NK-92 treated with Interleukin-12 subunit alpha and Interleukin-12 subunit beta, amount 100 ng/mL, for 24 hours (cell line): ENCODE measurements around the gene OR2B2.
A peak's percentile ranks its signal among the peaks of the same experiment; 100 is the strongest.
"Not testable (repeated sequence)": the region's sequence is repeated elsewhere in the genome, so short reads cannot be mapped to it uniquely, and the experiment has no call there.

Source experiments
- DNase-seq: peaks from one replicate; lab custom pipeline; 2025; lab: John Stamatoyannopoulos, UW

OR2B2 gene

DNA sequence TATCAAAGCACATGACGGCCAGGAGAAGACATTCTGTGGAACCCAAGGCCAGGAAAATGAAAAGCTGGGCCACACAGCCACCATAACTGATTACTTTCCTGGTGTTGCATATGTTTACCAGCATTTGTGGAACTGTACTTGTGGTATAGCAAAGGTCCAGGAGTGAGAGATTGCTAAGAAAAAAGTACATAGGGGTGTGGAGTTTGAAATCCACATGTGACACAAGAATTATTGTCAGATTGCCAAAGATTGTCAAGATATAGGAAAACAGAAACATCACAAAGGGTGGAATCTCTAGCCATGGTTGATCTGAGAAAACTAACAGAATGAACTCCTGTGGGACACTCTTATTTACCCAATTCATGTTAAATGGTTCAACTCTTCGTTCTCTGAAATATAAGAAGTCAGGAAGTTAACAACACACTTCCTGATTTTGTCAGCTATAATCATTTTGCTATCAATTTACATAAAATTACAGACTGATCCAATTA lies at the start of gene OR2B2:
Gene OR2B2 (minus strand): TSS at position 441 of the 491 bp plus-strand sequence. CDS start 77 bp downstream, at position 364.
- no peak for DNase-seq

DNA sequence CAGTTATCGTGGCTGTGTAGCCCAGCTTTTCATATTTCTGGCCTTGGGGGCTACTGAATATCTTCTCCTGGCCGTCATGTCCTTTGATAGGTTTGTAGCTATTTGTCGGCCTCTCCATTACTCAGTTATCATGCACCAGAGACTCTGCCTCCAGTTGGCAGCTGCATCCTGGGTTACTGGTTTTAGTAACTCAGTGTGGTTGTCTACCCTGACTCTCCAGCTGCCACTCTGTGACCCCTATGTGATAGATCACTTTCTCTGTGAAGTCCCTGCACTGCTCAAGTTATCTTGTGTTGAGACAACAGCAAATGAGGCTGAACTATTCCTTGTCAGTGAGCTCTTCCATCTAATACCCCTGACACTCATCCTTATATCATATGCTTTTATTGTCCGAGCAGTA lies 45.3 kb upstream of the OR2B2 start:
- no peak for DNase-seq

DNA sequence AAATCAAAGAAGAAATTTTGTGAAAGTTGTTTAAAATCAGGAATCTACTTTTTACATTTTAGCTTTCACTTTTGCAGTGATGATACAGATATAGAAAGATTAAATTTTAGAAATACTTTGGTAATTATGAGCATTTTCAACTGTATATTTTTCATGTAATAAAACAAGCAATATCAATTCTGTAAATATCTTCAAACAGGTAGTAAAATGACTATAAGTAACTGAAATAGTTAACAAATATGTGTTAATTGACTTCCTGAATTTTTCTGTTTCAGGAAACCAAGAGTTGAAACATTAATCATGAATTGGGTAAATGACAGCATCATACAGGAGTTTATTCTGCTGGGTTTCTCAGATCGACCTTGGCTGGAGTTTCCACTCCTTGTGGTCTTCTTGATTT lies 44.7 kb upstream of the OR2B2 start, which contains the start of gene OR2B6:
Gene OR2B6 (plus strand): TSS at position 301 of the 400 bp plus-strand sequence. CDS start 0 bp downstream, at position 301.
- no peak for DNase-seq

DNA sequence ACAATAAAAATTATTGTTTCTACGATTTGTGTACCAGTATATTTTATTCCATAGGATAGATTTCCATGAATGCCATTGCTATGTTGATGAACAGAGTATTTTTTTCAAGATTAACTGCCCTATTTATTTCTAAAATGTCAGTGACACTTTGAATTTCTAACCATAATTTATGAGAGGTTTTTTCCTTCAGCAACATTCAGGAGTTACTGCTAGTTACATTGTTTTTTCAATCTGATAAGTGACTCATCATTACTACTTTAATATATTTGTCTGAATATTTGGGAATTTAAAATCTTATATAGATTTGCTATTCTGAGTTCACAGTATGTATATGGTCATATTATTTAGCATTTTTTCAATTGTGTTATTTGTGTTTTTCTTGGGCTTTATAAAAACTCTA lies 38.8 kb upstream of the OR2B2 start:
- DNase-seq = no peak

DNA sequence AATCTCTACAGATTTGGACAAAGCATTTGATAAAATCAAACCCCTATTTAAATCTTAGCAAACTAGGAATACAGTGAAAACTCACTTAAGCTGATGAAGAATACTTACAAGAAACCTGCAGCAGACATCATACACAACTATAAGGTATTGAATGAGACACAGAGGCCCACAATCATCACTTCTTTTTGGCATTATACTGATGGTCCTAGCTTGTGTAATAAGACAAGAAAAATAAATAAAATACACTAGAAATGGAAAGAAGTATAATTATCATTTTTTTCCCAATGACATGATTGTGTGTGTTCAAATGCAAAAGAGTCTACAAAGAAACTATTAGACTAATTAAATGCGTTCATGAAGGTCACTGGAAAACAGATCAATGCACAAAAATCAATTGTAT lies 36.0 kb upstream of the OR2B2 start:
- DNase-seq = no peak

DNA sequence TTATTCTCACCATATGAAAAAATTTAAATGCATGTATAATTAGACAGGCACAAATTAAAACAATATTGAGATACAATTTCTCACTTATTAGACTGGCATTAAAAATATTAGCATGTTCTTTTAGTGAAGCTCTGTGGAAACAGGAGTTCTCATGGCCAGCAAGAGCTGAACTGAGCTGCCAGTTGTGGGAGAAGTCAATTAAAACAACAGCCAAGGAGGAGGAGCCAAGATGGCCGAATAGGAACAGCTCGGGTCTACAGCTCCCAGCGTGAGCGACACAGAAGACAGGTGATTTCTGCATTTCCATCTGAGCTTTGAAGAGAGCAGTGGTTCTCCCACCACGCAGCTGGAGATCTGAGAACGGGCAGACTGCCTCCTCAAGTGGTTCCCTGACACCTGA lies 30.9 kb upstream of the OR2B2 start:
- DNase-seq = not testable (repeated sequence)

DNA sequence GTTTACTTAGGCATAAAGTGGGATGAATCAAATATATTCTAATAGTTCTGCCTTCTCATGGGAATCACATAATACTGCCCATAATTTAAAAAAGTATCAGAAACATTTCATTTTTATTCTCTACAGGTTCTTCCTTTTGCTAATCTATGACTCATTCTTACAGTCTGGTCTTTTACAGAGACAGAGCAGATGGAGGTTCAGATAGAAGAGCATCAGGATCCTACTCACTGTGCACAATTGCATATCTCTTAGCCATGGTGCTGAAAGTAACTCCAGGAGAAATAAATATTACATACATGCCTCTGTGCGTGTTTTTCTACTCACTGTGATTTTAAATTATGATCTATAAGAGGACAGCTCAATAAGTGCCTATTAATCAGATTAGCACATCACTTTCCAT lies 28.6 kb upstream of the OR2B2 start:
- no peak for DNase-seq

DNA sequence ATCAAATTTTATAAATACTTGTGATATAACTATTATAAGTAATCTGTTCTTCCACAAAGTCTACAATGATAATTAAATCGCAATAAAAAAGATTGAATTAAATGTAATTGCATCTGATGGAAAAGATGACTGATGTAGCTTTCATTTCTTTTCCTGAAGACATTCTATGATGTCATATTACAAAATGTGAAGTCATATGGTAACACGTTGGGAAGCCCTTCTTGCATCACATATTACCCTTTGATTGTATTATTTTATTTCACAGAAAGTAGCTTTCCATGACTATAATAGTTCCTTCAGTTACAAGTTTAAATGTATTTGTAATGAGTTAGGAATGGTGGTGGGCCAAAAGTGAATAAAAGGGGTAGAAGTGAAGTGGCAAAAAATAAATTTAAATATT lies 19.0 kb upstream of the OR2B2 start:
- DNase-seq = no peak

DNA sequence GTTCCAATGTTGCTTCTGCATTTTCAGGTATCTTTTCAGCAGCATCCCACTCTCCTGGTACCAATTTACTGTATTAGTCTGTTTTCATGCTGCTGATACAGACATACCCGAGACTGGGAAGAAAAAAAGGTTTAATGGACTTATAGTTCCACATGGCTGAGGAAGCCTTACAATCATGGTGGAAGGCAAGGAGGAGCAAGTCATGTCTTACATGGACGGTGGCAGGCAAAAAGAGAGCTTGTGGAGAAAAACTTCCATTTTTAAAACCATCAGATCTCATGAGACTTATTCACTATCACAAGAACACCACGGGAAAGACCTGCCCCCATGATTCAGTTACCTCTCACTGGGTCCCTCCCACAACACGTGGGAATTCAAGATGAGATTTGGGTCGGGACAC lies 17.7 kb upstream of the OR2B2 start:
- not testable (repeated sequence) for DNase-seq

DNA sequence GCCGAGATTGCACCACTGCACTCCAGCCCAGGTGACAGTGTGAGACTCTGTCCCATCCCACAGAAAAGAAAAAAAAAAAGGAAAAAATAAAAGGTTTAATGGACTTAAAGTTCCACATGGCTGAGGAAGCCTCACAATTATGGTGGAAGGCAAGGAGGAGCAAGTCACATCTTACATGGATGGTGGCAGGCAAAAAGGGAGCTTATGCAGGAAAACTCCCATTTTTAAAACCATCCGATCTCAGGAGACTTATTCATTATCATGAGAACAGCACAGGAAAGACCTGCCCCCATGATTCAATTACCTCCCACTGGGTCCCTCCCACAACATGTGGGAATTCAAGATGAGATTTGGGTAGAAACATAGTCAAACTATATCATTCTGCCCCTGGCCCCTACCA lies 15.8 kb upstream of the OR2B2 start:
- not testable (repeated sequence) for DNase-seq

DNA sequence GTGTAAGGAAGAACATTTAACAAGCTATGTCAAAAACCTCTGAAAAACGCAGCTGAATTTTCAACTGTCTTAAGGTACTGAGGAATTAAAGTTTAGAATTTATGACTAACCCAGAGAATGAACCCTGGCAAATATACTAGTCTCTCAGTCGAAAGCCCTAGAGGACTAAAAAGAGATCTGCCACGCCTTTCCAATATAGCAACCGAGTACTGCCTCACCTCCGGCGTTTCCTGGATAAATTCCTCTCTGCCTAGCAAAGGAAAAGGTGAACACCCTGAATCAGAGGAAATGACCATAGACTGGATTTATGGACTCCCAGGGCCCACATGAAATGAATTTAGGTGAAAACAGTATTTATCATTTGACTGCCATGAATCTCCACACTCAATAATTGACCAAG lies 12.0 kb upstream of the OR2B2 start:
- DNase-seq = no peak

DNA sequence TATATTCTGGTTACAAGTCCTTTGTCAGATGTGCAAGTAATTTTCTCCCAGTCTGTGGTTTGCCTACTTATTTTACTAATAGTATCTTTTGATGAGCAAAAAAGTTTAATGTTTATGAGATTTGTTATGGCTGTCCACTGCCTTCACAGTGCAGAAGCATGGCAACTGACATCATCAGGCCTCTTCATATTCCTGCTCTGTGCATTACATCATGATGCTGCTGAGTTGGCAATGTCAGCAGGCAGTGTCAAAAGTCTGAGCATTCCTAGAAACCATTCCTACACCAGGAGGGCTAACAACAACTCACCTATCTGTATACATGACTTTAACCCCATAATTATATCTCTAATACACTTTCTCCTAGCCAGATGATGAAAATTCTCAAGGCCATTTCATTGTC lies 10.8 kb upstream of the OR2B2 start:
- no peak for DNase-seq

DNA sequence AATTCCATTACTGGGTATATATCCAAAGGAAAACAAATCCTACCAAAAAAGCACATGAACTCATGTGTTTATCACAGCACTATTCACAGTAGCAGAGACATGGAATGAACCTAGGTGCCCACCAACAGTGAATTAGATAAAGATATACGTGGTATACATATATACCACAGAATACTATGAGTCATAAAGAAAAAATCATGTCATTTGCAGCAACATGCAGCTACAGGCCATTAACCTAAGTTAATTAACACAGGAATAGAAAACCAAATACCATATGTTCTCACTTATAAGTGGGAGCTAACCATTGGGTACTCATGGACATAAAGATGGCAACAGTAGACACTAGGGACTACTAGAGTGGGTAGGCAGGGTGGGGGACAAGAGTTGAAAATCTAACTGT lies 4.2 kb downstream of the OR2B2 start:
- DNase-seq = no peak

DNA sequence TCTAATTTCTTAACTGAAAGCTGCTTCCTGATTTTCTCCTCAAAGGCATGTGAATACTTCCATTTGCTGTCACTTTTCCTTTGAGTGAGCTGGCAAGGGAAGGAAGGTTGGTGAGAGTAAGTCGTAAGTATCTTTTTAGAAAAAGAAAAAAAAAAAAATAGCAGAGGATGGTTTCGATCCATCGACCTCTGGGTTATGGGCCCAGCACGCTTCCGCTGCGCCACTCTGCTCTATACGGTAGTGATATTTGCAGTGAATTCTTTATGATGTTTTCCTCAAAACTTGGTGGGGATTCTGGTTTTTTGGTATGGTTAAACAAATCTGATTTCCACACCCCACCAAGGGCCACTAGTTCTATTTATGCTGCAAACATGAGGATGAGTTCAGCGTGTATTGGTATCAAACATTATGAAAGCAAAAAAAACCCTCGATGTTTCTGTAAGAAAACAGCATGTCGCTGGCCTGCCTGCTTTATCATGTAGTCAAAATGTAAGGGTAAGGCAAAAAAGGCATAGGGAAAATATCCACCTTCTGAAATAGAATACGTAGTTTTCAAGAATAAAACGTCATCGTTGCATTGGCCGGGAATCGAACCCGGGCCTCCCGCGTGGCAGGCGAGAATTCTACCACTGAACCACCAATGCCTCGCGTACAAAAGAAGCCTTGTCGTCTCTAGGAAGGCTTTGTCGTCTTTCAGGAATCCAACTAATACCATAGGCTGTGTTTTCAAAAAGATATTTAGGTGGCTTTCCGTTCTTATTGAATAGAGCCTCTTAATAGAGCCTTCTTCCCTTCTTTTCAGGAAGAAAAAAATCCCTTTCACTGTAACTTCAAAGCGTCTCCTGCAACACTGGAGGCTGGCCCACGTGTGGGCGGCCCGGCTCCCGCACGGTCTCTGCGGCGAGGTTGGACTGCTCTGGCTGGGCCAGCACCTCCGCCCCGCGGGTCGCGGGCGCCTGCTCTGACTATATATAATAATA lies 9.6 kb downstream of the OR2B2 start:
- peak; percentile 57 for DNase-seq

DNA sequence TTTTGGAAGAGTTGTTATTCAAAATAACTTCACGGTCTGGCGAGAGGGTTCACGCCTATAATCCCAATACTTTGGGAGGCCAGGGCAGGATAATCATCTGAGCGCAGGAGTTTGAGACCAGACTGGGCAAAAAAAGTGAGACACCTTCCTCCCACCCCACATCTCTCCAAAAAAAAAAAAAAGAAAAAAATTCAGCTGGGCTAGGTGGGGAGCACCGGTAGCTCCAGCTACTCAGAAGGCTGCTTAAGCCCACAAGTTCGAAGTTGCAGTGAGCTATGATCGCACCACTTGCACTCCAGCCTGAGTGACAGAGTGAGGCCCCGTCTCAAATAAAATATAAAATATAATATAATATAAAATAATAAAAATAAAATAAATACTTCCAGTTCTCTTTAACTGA lies 10.4 kb downstream of the OR2B2 start:
- no peak for DNase-seq

DNA sequence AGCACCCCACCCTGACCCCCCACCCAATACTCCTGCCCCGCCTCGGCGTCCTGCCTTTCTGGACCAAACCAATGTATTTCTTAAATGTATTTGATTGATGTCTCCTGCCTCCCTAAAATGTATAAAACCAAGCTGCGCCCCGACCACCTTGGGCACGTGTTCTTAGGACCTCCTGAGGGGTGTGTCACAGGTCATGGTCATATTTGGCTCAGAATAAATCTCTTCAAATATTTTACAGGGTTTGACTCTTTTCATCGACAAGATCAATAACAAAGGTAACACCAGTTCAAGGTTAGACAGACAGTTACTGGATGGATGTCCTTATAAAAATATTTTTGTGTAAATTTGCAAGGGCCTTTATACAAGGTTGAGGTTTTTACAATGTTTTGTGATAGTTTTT lies 12.0 kb downstream of the OR2B2 start:
- DNase-seq = not testable (repeated sequence)

DNA sequence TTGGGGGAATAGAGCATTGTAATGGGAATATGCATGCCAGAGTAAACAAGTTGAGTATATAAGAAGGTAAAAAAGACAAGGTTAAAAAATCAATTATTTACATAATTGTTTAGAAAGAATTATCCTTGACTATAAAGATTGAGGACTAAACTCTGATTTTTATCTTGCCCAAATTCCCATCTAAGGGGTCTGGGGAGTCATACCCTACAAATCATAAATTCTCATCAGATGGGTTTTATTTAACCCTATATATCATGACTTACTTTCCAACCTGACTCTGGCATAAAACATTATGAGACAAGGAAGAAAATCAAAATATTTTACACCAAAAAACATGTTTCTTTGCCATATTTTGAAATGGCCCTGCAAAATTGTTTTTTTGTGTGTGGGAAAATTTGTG lies 12.7 kb downstream of the OR2B2 start:
- no peak for DNase-seq

DNA sequence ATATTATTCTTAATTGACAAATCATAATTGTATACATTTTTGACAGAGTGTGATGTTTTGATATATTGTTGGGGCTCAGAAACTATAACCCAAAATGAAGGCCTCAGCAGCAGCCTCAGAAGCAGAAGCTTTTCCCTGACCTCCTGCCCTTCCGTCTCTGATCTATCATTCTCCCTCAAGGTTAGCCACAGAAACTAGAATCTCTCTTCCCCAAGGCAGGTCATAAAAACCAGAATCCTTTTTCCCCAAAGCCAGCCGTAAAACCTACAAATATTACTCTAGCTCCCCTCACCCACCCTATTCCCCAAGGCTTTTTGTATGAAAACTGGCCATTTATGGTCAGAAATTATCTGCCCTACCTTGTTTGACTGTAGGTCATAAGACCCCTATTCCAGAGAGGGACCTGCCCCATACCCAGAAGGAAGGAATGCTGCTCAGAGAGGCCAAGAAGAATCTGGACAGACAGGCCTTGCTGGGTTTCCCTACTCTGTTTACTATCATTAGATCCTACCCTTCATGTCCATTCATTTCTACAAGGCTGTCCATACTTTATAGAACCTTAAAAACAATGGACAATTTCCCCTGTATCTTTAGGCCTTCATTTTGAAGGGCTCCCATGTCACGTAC lies 14.5 kb downstream of the OR2B2 start:
- no peak for DNase-seq

DNA sequence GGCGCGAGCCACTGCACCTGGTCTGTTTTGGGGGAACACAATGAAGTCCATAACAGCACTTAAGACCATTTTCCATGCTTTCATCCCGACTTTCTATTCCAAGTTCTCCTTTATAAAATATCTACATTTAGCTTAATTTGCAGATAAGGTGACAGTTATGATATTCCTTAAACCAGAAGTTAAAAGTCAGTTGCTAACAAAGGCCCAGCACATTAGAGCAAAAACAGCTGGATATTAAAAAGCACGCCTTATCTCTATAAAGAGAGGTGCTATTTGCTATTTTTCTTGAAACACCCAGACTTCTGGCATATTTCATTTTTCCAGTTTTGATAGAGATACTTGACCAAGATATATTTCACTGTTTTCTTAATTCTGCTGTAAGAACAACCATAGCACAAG lies 15.8 kb downstream of the OR2B2 start:
- DNase-seq = no peak

DNA sequence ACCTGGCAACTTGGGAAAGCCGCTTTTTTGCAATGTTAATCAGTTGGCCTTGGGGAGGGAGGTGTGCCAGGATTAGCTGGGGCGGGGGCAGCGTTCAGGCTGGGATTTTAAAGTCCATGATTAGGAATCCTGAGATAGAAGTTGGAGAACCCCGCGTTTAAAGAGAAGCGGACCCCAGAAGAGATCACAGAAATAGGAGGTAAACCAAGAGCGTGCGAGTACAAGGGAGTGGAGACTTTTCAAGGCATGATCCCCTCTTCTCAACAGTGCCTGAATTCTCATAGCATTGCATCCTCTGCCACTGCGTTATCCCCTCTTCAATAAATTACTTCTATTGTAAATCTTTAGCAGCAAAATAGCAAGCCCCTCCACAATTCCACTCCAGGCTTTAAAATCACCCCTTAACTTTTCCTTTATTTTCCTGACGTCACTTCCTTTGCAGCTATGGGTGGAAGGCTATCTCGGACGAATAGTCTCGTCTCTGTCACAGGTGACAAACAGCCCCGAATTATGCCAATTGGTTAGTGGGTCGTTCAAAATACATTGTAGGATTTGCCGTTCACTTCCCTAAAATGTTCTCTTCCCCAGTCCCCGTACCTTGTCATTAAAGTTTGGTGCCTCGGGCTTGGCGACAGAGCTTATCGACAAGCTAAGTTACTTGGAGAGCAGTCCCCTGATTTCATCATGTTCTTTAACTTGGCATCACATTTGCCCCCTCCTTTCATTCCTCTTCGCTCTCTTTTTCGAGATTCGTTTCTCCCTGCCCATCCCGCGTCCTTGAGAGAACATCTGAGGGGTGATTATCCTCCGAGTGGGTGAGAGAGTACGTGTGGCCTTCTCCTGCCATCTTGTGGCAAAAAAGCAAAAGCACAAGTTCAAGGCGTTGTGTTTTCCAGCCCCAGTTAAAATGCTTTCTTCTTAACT lies 17.1 kb downstream of the OR2B2 start:
- peak; percentile 46 for DNase-seq

DNA sequence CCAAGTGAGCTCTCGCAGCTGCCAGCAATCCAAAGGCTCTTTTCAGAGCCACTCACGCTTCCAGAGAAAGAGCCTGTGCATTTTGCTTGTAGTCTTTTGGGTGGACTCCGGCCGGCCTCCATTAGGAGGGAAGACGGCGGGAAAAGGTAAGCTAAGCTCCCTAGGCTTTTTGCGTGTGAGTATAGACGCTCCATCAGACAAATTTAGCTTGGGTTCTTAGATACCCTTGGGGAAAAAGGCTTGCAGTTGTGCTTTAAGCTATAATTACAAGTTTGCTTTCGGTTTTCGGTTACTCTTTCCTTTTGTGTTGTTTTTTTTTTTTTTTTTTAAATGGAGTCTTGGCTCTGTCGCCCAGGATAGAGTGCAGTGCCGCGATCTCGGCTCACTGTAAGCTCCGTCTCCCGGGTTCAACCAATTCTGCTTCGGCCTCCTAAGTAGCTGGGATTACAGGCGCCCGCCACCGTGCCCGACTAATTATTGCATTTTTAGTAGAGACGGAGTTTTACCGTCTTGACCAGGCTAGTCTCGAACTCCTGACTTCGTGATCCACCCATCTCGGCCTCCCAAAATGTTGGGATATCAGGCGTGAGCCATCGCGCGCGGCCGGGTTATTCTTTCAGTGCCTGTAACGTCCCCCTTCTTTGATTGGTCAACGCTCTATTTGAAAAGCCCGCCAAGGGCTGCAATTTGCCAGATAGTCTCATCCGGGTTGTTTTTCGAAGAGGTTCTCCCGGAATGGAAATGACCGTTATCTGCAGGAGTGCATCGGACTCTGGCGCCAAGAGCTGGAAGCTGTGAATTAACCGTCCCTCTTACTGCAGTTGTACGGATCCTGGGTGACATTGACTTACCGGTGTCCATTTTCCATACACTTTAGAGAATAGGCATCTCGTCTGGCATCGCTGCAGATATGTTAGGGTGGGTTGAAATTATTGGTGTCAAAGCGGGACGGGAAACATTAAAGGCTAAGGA lies 18.1 kb downstream of the OR2B2 start:
- DNase-seq = peak; percentile 79
